ENCODE data around the gene PHEX.

The PHEX gene

DNA sequence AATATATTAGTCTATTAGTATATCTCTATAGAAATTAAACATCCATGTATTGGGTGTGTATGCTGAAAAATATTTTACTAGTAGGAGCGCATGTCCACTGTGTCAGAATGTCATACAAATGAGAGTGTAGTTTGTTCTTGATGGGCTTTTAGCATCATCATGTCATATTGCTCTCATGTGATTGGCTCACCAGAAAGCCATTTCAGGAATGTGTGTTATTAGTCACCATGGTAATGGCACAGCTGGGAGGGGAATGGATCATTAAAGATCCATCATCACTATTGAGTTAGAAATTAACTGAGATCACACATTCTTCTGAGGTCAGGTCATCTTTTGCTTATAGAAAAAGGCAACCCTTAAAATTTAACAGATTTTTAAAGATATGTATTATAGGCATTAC, 77.3 kb downstream of the PHEX start:
- no peak for DNase-seq

DNA sequence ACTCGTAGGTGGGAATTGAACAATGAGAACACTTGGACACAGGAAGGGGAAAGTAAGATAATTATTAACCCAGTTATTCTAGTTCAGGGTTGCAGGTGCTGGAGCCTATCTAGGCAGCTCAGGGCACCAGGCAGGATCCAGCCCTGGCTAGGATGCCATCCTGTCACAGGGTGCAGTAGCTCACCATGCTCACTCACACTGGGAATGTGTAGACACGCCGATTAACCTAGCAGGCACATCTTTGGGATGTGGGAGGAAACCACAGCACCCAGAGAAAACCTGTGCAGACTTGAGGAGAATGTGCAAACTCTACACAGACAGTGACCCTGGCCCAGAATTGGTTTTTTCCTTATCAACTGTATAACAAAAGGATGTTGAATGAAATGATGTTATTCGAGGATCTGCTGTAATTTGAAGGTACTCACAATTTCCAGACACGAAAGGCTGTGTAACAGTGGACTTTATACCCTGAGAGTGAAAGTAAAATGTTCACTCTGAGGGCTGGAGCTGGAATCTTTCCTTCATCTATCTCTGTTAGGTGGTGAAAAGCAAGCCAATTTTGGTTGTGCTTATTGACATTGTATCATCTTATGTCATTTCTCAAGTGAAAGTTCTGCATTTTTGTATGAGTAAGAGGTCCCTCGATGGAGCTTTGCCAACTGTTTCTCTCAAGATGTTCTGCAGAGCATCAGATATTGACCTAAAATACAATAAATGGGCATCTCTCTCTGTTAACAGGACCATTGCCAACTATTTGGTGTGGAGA, 78.8 kb downstream of the PHEX start:
- peak in 1 of 2 experiments; percentile 47 for DNase-seq

- DNase-seq: no peak
Measured at GRCh38 chrX:22116605-22117546, 84.8 kb downstream of the PHEX start.

DNA sequence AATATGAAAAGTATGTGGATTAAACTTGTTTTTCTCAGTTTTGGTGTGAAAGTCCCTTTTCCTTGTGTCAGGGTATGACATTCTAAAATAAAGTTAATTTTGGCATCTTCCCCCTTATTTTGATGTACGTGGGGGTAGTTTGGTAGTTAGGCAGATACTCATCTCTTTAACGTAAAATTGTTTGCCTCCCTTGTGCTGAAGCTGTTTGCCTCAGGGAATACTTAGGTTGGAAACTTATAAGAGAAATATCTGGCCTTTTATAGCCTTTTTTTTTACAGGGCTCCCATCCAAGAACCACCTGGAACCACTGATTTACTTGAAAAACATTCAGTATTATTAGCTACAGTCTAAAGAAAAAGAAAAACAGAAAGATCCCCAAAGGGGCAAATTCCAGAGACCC, 85.5 kb downstream of the PHEX start:
- no peak for DNase-seq

DNA sequence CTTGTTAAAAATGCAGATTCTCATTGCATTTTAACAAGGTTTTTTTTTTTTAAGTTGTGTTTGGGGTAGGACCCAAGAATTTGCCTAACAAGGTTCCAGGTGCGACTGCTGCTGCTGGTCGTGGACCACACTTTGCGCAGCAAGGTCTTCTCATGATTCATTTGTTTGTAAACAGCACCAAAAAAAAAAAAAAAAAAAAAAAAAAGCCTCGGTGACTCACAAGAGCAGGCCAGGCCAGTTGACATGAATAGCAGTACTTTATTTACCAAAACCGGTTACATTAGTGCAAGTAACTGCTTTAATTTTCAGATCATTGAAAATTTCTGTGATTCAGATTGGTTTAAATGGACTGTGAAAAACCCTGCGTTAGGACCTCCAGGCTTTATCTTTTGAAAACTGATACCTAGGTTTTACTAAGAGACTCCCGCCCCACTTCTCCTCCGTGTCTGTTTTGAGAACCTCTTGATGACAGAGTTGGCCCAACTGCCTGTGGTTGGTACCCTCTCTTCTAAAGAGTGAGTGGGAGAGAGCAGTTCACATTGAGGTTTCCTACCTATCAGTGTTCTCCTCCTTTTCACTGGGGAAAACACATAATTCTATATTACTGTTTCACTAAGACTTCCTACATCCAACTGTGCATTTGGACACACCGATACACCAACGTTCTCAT, 86.2 kb downstream of the PHEX start:
- no peak for DNase-seq

DNA sequence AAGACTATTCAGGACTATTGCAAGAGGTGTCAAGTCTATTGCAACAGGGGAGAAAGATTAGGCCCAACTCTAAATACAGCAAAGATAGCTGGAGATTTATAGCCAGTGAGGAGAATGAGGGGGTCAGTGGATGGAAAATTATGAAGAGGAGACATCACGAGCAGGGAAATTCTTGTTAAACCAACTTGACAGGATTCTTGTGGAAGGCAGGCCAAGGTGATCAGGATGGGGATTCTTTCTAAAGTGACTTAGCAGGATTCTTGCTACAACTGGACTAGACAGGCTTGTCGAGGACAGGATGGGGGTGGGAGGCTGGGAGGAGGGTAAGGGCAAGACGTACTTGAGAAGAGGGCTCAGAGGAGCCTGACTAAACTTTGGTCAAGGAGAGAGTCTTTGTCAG, 89.0 kb downstream of the PHEX start:
- no peak for DNase-seq

- DNase-seq: peak; percentile 90 to 93
Measured at GRCh38 chrX:22122510-22122909, 90.4 kb downstream of the PHEX start.

- no peak for DNase-seq
Measured at GRCh38 chrX:22124098-22124497, 92.0 kb downstream of the PHEX start.

DNA sequence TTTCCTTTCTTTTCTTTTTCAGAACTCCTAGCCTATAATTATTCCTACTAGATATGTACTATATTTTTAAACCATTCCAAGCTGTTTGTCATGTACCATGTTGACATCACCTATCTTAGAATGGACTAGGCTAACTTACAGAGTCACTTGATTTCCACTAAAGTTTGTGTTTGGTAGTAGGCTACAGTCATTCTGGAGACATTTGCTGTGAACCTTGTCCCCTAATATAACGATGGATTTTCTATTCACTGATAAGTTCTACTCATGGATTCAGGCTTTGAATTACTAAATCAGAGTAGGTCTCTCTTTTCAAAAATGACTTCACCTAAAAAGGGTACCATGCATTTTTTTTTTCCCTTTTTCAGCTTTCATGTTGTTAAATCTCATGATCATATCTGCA, 93.4 kb downstream of the PHEX start:
- DNase-seq: no peak

DNA sequence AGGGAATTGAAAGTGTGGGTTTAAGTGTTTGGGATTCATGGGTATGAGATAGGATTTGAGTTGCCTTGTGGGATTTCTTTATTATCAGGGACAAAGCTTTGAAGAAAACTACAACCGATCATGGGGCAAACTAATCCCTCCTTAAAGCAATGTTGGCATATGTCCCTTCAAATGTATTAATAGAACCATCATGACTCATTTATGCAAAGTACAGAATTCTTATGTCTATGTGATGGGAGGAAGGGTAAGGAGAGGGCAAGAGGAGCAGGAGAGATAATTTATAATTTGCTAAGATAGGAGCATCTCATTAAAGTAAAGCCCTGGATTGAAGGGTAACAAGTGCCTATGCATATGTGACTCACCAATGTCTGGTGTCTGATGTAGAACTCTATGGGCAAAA, 94.2 kb downstream of the PHEX start:
- DNase-seq: peak in 1 of 2 experiments; percentile 12

DNA sequence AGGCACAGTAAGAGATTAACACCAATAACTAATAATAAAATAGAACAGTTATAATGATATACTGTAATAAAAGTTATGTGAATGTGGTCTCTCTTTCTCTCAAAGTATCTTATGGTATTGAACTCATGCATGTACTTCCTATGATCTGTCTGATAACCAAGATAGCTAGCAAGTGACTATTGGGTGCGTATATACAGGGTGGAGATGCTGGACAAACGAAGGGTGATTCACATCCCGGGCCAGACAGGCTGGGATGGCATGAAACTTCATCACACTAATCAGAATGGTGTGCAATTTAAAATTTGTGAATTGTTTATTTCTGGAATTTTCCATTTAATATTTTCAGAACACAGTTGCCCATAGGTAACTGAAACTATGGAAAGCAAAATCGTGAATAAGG, 96.8 kb downstream of the PHEX start:
- DNase-seq: no peak

DNA sequence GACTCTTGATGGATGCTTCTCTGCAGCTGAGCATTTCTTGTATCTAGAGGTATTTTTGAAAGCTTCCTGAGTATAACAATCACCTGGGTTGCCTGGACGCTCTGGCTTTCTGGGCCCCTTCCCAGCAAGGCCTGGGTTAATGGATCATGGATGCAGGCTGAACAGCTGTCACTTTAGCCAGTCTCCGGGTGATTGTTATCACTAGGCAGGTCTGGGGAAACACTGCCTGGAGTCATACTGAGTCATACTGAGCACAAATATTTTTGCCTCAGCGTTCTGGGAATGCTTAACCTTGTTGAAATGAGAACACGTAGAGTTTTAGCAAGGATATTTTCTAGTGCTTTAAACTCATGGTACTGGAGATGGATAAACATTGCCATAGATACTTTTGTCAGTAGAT, 102.6 kb downstream of the PHEX start:
- DNase-seq: peak in 1 of 2 experiments; percentile 49

GRCh38 chrX:22135171-22135711, 103.1 kb downstream of the PHEX start:
- peak; percentile 61 to 75 for DNase-seq

- peak; percentile 86 to 89 for DNase-seq
Measured at GRCh38 chrX:22135994-22136684, 104.0 kb downstream of the PHEX start.

GRCh38 chrX:22136711-22137110, 104.6 kb downstream of the PHEX start:
- peak in 1 of 2 experiments; percentile 56 for DNase-seq

DNA sequence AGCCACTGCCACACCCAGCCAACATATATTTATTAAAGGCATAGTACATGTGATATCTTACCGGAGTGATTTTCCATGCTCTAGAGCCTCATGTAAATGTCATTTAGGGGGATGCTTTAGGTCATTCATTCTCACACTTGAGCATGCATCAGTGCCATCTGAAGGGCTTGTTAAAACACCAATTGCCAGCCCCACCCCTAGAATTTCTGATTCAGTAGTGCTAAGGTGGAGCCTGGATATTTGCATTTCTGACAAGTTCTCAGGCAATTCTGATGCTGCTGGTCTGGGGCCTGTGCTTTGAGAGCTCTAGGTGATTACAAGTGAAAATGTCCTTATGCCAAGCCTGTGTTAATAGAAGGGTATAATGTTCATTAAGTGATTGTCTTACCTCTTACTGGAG, 107.7 kb downstream of the PHEX start:
- DNase-seq: no peak

DNA sequence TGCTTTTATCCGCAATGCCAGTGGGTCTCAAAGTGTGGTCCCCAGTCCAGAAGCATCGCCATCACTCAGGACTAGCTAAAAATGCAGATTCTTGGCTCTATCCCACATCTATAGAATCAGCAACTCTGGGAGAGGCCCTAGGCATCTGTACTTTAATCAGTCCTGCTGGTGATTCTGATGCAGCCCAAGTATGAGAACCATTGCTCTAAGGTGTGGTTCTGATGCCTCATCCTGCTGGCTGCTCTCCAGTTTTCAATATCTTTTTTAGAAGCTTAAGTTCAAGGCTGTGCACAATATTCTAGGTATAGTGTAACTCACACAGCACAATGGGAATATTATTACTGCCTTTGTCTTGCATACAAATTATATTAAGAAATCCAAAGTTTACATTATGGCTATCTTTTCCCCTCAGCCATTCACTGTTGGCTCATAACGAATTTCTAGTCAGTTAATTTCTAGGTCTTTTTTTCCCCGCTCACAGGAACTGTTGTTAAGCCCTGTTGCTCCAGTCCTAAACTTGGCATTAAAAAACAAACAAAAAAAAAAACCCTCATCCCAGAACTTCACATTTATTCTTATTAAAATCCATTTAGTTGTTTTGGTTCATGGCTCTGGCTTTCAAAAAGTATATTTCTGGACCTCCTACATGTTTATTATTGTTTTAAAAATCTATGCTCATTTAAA, 109.1 kb downstream of the PHEX start:
- DNase-seq: no peak

DNA sequence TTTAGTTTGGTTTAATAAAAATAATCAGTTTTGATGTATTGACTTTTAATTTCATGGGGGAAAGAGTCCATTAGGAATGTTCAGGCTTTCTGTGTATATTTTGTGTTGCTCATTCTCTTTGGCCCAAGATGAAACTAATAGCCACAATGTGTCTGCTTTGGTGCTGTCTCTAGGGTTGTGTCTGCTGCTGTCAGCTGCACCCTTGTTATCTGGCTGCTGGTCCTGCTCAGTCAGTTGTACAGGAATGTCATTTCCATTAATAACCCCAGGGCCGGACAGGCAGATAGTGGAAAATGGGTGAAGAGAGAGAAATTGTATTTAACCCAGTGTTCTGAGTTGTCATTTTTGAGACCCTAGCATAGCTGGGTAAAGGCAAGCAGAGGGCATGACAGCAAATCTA, 115.1 kb downstream of the PHEX start:
- DNase-seq: no peak

GRCh38 chrX:22147942-22148341, 115.8 kb downstream of the PHEX start:
- no peak for DNase-seq

- DNase-seq: no peak
Measured at GRCh38 chrX:22148565-22148964, 116.4 kb downstream of the PHEX start.

DNA sequence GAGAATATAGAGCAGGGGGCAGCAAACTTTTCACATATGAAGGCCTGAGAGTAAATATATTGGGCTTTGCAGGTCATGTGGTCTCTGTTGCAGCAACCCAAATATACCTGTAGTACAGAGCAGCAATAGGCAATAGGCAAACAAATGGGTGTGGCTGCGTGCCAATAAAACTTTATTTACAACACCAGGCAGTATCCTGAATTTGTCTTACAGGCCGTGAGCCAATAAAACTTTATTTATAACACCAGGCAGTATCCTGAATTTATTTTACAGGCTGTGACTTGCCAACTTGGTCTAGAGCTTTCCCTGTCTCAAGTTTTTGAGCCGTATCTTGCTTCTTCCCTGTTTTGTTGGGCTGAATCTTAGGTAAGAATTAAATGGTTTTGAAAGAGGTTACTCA, 118.2 kb downstream of the PHEX start:
- DNase-seq: no peak

GRCh38 chrX:22155126-22155525, 123.0 kb downstream of the PHEX start:
- DNase-seq: no peak
